HepG2 (cell line): ENCODE data around the gene ENTPD7. TPM values are rescaled to one million over a fixed set of nuclear protein-coding genes. Genes with fewer than 3 reads are reported as not detected.

ENCODE experiments used
- SIX1 ChIP-seq: sonication (generic); formaldehyde crosslinking; IDR thresholded peaks from 2 replicates; pipeline ENCODE4 v1.4.0; 2020; ENCODE audit warnings: missing genetic modification reagents, borderline replicate concordance
- polyA plus RNA-seq, 8 experiments: library from polyadenylated mRNA; depleted of rRNA in 3 of 8; stranded (reverse) in 7 of 8; unstranded in 1 of 8; fragments of >200 nt; fragmentation: Illumina TruSeq in 4 of 8; extraction: Trizol in 4 of 8; gene quantifications; 2 replicates each; pipeline versions ENCODE4 v1.2.1 to v1.2.3, GENCODE V29; 2011 to 2016; ENCODE audit warnings: low read depth in 4 of 8, missing spikeins in 1 of 8, mixed read lengths in 1 of 8; ENCODE audit not compliant: insufficient read depth in 1 of 8
- total RNA-seq, 5 experiments: library from RNA; depleted of rRNA; stranded (reverse); fragments of >200 nt; fragmentation: Illumina TruSeq; extraction: Trizol; gene quantifications; 2 replicates each; pipeline ENCODE4 v1.2.3, GENCODE V29; 2016; ENCODE audit warnings: low read depth in 1 of 5
- TF ChIP-seq, protein P1 (sequence below), 2 experiments: sonication (generic) in 1 of 2; formaldehyde crosslinking in 1 of 2; IDR thresholded peaks; 2 replicates each; pipeline versions ENCODE4 v1.5.1 to v1.6.1; 2011 to 2020; ENCODE audit warnings: borderline replicate concordance in 1 of 2, low read depth in 1 of 2, low read length in 1 of 2, mild to moderate bottlenecking in 1 of 2, missing genetic modification reagents in 1 of 2, moderate library complexity in 1 of 2
- TF ChIP-seq, protein P2 (sequence below): sonication (generic); formaldehyde crosslinking; IDR thresholded peaks from 2 replicates; pipeline ENCODE4 v1.5.0; 2020; ENCODE audit warnings: mild to moderate bottlenecking, missing genetic modification reagents, borderline replicate concordance
- TF ChIP-seq, protein P3 (sequence below): sonication (generic); formaldehyde crosslinking; IDR thresholded peaks from 2 replicates; pipeline ENCODE4 v1.4.0; 2020; ENCODE audit warnings: missing genetic modification reagents, mild to moderate bottlenecking, borderline replicate concordance
- TF ChIP-seq, protein P4 (sequence below): sonication (generic); formaldehyde crosslinking; IDR thresholded peaks from 2 replicates; pipeline ENCODE4 v1.5.0; 2020; ENCODE audit warnings: missing genetic modification reagents
- TF ChIP-seq, protein P5 (sequence below): IDR thresholded peaks from 2 replicates; pipeline ENCODE4 v1.4.0; 2020; ENCODE audit warnings: mild to moderate bottlenecking, missing genetic modification reagents

Gene ENTPD7
- total and polyA plus RNA-seq, 2 of the 13 experiments (the other 11 are each of a cell fraction or from before 2014, with no cell fraction given), result 7.6 to 36.5 TPM

DNA sequence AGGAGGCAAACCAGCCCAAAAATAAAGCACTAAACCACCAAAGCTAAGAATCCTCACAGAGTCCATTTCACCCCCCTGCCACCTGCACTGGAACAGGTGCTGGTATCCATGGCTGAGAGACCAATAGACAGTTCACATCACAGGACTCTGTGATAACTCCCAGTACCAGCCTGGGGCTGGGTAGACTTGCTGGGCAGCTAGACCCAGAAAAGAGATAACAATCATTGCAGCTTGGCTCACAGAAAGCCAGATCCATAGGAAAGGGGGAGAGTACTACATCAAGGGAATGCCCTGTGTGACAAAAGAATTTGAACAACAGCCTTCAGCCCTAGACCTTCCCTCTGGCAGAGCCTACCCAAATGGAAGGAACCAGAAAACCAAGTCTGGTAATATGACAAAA, 25.5 kb upstream of the ENTPD7 start (continued):
- TF ChIP-seq, protein P1, sequence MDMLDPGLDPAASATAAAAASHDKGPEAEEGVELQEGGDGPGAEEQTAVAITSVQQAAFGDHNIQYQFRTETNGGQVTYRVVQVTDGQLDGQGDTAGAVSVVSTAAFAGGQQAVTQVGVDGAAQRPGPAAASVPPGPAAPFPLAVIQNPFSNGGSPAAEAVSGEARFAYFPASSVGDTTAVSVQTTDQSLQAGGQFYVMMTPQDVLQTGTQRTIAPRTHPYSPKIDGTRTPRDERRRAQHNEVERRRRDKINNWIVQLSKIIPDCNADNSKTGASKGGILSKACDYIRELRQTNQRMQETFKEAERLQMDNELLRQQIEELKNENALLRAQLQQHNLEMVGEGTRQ (IDR thresholded peaks at IDR 0.05; ENCODE audit: low read depth, low read length), result no peak
- TF ChIP-seq, protein P1 (CRISPR knock-in tag; IDR thresholded peaks at IDR 0.05; ENCODE audit: borderline replicate concordance), result no peak
- TF ChIP-seq, protein P2, sequence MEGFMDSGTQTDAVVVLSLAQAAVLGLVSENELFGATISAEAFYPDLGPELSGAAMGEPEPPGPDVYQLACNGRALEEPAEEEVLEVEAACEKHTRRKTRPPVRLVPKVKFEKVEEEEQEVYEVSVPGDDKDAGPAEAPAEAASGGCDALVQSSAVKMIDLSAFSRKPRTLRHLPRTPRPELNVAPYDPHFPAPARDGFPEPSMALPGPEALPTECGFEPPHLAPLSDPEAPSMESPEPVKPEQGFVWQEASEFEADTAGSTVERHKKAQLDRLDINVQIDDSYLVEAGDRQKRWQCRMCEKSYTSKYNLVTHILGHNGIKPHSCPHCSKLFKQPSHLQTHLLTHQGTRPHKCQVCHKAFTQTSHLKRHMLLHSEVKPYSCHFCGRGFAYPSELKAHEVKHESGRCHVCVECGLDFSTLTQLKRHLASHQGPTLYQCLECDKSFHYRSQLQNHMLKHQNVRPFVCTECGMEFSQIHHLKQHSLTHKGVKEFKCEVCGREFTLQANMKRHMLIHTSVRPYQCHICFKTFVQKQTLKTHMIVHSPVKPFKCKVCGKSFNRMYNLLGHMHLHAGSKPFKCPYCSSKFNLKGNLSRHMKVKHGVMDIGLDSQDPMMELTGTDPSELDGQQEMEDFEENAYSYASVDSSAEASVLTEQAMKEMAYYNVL (CRISPR knock-in tag), result no peak
- TF ChIP-seq, protein P3, sequence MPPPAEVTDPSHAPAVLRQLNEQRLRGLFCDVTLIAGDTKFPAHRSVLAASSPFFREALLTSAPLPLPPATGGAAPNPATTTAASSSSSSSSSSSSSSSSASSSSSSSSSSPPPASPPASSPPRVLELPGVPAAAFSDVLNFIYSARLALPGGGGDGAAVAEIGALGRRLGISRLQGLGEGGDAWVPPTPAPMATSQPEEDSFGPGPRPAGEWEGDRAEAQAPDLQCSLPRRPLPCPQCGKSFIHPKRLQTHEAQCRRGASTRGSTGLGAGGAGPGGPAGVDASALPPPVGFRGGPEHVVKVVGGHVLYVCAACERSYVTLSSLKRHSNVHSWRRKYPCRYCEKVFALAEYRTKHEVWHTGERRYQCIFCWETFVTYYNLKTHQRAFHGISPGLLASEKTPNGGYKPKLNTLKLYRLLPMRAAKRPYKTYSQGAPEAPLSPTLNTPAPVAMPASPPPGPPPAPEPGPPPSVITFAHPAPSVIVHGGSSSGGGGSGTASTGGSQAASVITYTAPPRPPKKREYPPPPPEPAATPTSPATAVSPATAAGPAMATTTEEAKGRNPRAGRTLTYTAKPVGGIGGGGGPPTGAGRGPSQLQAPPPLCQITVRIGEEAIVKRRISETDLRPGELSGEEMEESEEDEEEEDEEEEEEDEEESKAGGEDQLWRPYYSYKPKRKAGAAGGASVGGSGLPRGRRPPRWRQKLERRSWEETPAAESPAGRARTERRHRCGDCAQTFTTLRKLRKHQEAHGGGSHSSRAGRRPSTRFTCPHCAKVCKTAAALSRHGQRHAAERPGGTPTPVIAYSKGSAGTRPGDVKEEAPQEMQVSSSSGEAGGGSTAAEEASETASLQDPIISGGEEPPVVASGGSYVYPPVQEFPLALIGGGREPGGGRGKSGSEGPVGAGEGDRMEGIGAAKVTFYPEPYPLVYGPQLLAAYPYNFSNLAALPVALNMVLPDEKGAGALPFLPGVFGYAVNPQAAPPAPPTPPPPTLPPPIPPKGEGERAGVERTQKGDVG (CRISPR knock-in tag), result no peak
- TF ChIP-seq, protein P4, sequence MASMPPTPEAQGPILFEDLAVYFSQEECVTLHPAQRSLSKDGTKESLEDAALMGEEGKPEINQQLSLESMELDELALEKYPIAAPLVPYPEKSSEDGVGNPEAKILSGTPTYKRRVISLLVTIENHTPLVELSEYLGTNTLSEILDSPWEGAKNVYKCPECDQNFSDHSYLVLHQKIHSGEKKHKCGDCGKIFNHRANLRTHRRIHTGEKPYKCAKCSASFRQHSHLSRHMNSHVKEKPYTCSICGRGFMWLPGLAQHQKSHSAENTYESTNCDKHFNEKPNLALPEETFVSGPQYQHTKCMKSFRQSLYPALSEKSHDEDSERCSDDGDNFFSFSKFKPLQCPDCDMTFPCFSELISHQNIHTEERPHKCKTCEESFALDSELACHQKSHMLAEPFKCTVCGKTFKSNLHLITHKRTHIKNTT (CRISPR knock-in tag), result no peak
- TF ChIP-seq, protein P5, sequence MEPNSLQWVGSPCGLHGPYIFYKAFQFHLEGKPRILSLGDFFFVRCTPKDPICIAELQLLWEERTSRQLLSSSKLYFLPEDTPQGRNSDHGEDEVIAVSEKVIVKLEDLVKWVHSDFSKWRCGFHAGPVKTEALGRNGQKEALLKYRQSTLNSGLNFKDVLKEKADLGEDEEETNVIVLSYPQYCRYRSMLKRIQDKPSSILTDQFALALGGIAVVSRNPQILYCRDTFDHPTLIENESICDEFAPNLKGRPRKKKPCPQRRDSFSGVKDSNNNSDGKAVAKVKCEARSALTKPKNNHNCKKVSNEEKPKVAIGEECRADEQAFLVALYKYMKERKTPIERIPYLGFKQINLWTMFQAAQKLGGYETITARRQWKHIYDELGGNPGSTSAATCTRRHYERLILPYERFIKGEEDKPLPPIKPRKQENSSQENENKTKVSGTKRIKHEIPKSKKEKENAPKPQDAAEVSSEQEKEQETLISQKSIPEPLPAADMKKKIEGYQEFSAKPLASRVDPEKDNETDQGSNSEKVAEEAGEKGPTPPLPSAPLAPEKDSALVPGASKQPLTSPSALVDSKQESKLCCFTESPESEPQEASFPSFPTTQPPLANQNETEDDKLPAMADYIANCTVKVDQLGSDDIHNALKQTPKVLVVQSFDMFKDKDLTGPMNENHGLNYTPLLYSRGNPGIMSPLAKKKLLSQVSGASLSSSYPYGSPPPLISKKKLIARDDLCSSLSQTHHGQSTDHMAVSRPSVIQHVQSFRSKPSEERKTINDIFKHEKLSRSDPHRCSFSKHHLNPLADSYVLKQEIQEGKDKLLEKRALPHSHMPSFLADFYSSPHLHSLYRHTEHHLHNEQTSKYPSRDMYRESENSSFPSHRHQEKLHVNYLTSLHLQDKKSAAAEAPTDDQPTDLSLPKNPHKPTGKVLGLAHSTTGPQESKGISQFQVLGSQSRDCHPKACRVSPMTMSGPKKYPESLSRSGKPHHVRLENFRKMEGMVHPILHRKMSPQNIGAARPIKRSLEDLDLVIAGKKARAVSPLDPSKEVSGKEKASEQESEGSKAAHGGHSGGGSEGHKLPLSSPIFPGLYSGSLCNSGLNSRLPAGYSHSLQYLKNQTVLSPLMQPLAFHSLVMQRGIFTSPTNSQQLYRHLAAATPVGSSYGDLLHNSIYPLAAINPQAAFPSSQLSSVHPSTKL, result no peak
- no peak for TF ChIP-seq SIX1
- TF ChIP-seq, all 625 proteins: peak for 0
